ENCODE data around the gene LEPR. TPM values are rescaled to one million over a fixed set of nuclear protein-coding genes. Genes with fewer than 3 reads are reported as not detected.

LEPR gene
- total RNA-seq, 1 experiment from 2014 or later: 5.3 TPM

DNA sequence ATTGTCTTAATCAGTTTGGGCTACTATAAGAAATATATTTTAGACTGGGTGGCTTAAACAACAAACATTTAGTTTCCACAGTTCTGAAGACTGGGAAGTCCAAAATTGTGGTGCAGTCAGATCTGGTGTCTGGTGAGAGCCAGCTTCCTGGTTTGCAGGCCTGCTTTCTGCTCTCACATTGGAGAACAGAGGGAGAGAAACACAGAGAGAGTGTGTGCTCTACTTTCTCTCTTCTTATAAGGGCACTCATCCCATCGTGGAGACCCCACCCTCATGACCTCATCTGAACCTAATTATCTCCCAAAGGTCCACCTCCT lies 4.1 kb downstream of the LEPR start:
- Mint-ChIP-seq H3K4me3 (no peak overlapping the region), H3K4me1 (peaks cover 31% of the 10 kb centered on the region), H3K36me3 (peaks cover 14% of the 10 kb centered on the region), H3K27me3 (ENCODE audit: low read depth) (no peaks in the 10 kb centered on the region), H3K27ac (no peak overlapping the region; the same call in 1 of the 2 replicates), H3K9me3 (no peaks in the 10 kb centered on the region)
- no peak for TF ChIP-seq SOX15 (CRISPR knock-in tag; IDR thresholded peaks at IDR 0.05)
- TF ChIP-seq PREB (CRISPR knock-in tag; IDR thresholded peaks at IDR 0.05; ENCODE audit: borderline replicate concordance): no peak
- no peak for TF ChIP-seq HMGA2 (CRISPR knock-in tag; IDR thresholded peaks at IDR 0.05)
- TF ChIP-seq E2F1 (CRISPR knock-in tag; IDR thresholded peaks at IDR 0.05): no peak
- no peak for TF ChIP-seq NR3C1 (CRISPR knock-in tag; conservative IDR thresholded peaks at IDR 0.05; ENCODE audit: low read depth)
- TF ChIP-seq, protein P1, sequence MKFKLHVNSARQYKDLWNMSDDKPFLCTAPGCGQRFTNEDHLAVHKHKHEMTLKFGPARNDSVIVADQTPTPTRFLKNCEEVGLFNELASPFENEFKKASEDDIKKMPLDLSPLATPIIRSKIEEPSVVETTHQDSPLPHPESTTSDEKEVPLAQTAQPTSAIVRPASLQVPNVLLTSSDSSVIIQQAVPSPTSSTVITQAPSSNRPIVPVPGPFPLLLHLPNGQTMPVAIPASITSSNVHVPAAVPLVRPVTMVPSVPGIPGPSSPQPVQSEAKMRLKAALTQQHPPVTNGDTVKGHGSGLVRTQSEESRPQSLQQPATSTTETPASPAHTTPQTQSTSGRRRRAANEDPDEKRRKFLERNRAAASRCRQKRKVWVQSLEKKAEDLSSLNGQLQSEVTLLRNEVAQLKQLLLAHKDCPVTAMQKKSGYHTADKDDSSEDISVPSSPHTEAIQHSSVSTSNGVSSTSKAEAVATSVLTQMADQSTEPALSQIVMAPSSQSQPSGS (CRISPR knock-in tag; IDR thresholded peaks at IDR 0.05; ENCODE audit: borderline replicate concordance, low read depth): no peak
- no peak for TF ChIP-seq IRF2 (CRISPR knock-in tag; IDR thresholded peaks at IDR 0.05; ENCODE audit: borderline replicate concordance, low read depth)
- TF ChIP-seq, protein P2, sequence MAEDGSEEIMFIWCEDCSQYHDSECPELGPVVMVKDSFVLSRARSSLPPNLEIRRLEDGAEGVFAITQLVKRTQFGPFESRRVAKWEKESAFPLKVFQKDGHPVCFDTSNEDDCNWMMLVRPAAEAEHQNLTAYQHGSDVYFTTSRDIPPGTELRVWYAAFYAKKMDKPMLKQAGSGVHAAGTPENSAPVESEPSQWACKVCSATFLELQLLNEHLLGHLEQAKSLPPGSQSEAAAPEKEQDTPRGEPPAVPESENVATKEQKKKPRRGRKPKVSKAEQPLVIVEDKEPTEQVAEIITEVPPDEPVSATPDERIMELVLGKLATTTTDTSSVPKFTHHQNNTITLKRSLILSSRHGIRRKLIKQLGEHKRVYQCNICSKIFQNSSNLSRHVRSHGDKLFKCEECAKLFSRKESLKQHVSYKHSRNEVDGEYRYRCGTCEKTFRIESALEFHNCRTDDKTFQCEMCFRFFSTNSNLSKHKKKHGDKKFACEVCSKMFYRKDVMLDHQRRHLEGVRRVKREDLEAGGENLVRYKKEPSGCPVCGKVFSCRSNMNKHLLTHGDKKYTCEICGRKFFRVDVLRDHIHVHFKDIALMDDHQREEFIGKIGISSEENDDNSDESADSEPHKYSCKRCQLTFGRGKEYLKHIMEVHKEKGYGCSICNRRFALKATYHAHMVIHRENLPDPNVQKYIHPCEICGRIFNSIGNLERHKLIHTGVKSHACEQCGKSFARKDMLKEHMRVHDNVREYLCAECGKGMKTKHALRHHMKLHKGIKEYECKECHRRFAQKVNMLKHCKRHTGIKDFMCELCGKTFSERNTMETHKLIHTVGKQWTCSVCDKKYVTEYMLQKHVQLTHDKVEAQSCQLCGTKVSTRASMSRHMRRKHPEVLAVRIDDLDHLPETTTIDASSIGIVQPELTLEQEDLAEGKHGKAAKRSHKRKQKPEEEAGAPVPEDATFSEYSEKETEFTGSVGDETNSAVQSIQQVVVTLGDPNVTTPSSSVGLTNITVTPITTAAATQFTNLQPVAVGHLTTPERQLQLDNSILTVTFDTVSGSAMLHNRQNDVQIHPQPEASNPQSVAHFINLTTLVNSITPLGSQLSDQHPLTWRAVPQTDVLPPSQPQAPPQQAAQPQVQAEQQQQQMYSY (CRISPR knock-in tag; IDR thresholded peaks at IDR 0.05): no peak
- TF ChIP-seq KAT7 (CRISPR knock-in tag; IDR thresholded peaks at IDR 0.05; ENCODE audit: borderline replicate concordance): no peak
- TF ChIP-seq USF1 (CRISPR knock-in tag; IDR thresholded peaks at IDR 0.05): no peak
- TF ChIP-seq NR2C2 (CRISPR knock-in tag; IDR thresholded peaks at IDR 0.05): no peak
- CTCF ChIA-PET: interaction anchor here (1.1 to 2.2 kb wide), 3 partner anchors 10 to 35 kb away, joined by 3 to 8 read pairs (median 7); no protein-coding TSS in a partner anchor
- ATAC-seq (no peak), DNase-seq (ENCODE audit: low spot score) (no peak)
- POLR2A ChIA-PET: no interaction called here

GRCh38 chr1:65425006-65425405 lies 4.5 kb downstream of the LEPR start:
- no peak for ATAC-seq
- TF ChIP-seq ETV6 (CRISPR knock-in tag; IDR thresholded peaks at IDR 0.05) (no peak), ESRRA (CRISPR knock-in tag; IDR thresholded peaks at IDR 0.05; ENCODE audit: borderline replicate concordance) (no peak), TCF7 (CRISPR knock-in tag; IDR thresholded peaks at IDR 0.05; ENCODE audit: low read depth) (no peak), SP1 (CRISPR knock-in tag; conservative IDR thresholded peaks at IDR 0.05) (no peak), ZBTB21 (CRISPR knock-in tag; IDR thresholded peaks at IDR 0.05; ENCODE audit: borderline replicate concordance) (no peak), E2F1 (CRISPR knock-in tag; IDR thresholded peaks at IDR 0.05) (no peak), ZNF532 (CRISPR knock-in tag; IDR thresholded peaks at IDR 0.05; ENCODE audit: borderline replicate concordance) (no peak), ZNF219 (CRISPR knock-in tag; IDR thresholded peaks at IDR 0.05; ENCODE audit: borderline replicate concordance) (no peak), MXD4 (CRISPR knock-in tag; IDR thresholded peaks at IDR 0.05; ENCODE audit: borderline replicate concordance) (no peak)
- TF ChIP-seq, protein P3, sequence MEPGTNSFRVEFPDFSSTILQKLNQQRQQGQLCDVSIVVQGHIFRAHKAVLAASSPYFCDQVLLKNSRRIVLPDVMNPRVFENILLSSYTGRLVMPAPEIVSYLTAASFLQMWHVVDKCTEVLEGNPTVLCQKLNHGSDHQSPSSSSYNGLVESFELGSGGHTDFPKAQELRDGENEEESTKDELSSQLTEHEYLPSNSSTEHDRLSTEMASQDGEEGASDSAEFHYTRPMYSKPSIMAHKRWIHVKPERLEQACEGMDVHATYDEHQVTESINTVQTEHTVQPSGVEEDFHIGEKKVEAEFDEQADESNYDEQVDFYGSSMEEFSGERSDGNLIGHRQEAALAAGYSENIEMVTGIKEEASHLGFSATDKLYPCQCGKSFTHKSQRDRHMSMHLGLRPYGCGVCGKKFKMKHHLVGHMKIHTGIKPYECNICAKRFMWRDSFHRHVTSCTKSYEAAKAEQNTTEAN (CRISPR knock-in tag; IDR thresholded peaks at IDR 0.05): no peak
- peak overlapping the region; percentile 94; the same call in 1 of the 2 replicates for H3K27ac Mint-ChIP-seq
- DNase-seq (ENCODE audit: low spot score): no peak
- no peaks in the 10 kb centered on the region for H3K9me3 Mint-ChIP-seq
- H3K4me3 Mint-ChIP-seq: no peak overlapping the region
- peaks cover 14% of the 10 kb centered on the region for H3K36me3 Mint-ChIP-seq
- peaks cover 33% of the 10 kb centered on the region for H3K4me1 Mint-ChIP-seq
- ChIA-PET CTCF (interaction anchor here (1.0 to 2.2 kb wide), 3 partner anchors 10 to 263 kb away, joined by 6 to 8 read pairs (median 7); no protein-coding TSS in a partner anchor), POLR2A (interaction anchor here (1.0 kb wide), 1 partner anchor 170 kb away, joined by 4 read pairs; no protein-coding TSS in a partner anchor)
- no peaks in the 10 kb centered on the region for H3K27me3 Mint-ChIP-seq (ENCODE audit: low read depth)

All from WTC11 (cell line).